Measurements from ENCODE around the gene TNFRSF1A.
"Not testable (repeated sequence)": the region's sequence is repeated elsewhere in the genome, so short reads cannot be mapped to it uniquely, and the experiment has no call there.

Gene TNFRSF1A

GRCh38 chr12:6355491-6356373 is 13.9 kb upstream of the TNFRSF1A start:
- DNase-seq = no peak

- DNase-seq = no peak
Measured at GRCh38 chr12:6354495-6355393, 12.9 kb upstream of the TNFRSF1A start.

GRCh38 chr12:6352193-6353173 is 10.6 kb upstream of the TNFRSF1A start:
- DNase-seq = no peak

GRCh38 chr12:6351622-6352021 is 9.7 kb upstream of the TNFRSF1A start:
- no peak for DNase-seq

- DNase-seq = no peak
Measured at GRCh38 chr12:6347367-6348338, 5.8 kb upstream of the TNFRSF1A start.

GRCh38 chr12:6346942-6347341 is 5.1 kb upstream of the TNFRSF1A start:
- no peak for DNase-seq

GRCh38 chr12:6346235-6346832 is 4.5 kb upstream of the TNFRSF1A start:
- DNase-seq = no peak

- no peak for DNase-seq
Measured at GRCh38 chr12:6345319-6346091, 3.6 kb upstream of the TNFRSF1A start.

GRCh38 chr12:6344101-6344660 is 2.3 kb upstream of the TNFRSF1A start:
- DNase-seq = not testable (repeated sequence)

GRCh38 chr12:6343518-6343917 is 1.6 kb upstream of the TNFRSF1A start:
- no peak for DNase-seq

GRCh38 chr12:6342140-6342889 is 439 bp upstream of the TNFRSF1A start:
- DNase-seq = no peak

- DNase-seq = no peak
Measured at GRCh38 chr12:6340745-6341416, 995 bp downstream of the TNFRSF1A start.

- no peak for DNase-seq
Measured at GRCh38 chr12:6340032-6340638, 1.7 kb downstream of the TNFRSF1A start.

GRCh38 chr12:6338955-6339354 is 2.9 kb downstream of the TNFRSF1A start:
- no peak for DNase-seq

GRCh38 chr12:6338536-6338935 is 3.3 kb downstream of the TNFRSF1A start:
- DNase-seq = not testable (repeated sequence)

- DNase-seq = no peak
Measured at GRCh38 chr12:6337958-6338433, 3.9 kb downstream of the TNFRSF1A start.

Data from NCI-H2107 (cell line).